Fibroblast of mammary gland (primary cell): ENCODE data around the gene PLD1.
A peak's percentile ranks its signal among the peaks of the same experiment; 100 is the strongest.
"Not testable (repeated sequence)": the region's sequence is repeated elsewhere in the genome, so short reads cannot be mapped to it uniquely, and the experiment has no call there.

Source experiments
- DNase-seq: peaks from one replicate; pipeline ENCODE4 v3.0.0-alpha.2; 2010; ENCODE audit warnings: low read depth
- H3K4me3 ChIP-seq: 2 replicates; pipeline ENCODE4 v1.5.1; 2011; ENCODE audit warnings: low read depth, mild to moderate bottlenecking, low read length, moderate library complexity; ENCODE audit not compliant: control insufficient read depth
- CTCF ChIP-seq: conservative IDR thresholded peaks from 2 replicates; pipeline ENCODE4 v1.5.1; 2011; ENCODE audit warnings: low read depth, low read length, inconsistent platforms; ENCODE audit not compliant: control insufficient read depth, insufficient read depth

Gene PLD1

GRCh38 chr3:171749124-171749523, 61.2 kb downstream of the PLD1 start:
- DNase-seq, result no peak
- TF ChIP-seq CTCF, result no peak
- no peak overlapping the region for H3K4me3 ChIP-seq

DNA sequence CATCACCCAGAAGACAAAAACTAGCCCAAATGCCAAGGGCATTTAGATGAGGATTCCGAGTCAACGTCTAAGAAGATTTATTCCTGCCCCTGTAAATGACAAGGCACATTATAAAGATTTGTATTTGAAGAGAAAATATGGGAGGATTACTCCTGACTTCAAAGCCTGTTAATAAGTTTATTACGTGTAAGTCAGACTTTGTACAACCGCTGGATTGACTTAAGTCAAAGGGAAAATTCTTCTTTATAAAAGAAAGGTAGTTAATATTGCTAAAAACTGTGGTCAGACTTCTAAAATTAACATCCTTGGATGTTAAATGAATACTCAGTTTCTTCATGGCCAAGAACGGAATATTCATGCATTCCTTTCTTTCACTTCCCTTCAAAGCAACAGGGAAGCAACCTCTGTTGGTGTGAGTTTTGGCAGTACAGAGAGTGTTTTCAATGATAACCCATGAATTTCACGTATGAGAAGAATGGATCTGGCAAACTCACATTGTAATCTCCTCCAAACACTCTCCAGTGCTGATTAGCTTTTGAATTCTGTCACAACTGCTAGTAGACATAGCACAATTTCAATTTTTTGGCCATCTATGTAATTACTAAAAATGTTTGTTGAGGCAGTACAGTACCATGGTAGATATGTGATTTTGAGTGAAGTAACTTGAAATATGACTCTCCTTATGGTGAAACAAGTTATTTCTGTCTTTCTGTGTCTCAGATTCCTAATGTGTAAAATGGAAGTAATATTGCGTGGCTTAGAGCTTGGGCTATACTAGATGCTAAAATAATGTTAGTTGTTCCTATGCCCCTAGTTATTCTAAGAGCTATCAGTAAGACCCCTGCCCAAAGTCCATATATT, 62.0 kb downstream of the PLD1 start:
- no peak for TF ChIP-seq CTCF
- H3K4me3 ChIP-seq, result no peak overlapping the region
- no peak for DNase-seq

- peak; percentile 30 for DNase-seq
- no peak overlapping the region for H3K4me3 ChIP-seq
- no peak for TF ChIP-seq CTCF
These were observed 62.9 kb downstream of the PLD1 start for GRCh38 chr3:171747223-171747920.

- not testable (repeated sequence) for DNase-seq
These were observed 63.7 kb downstream of the PLD1 start for GRCh38 chr3:171746320-171747222.

GRCh38 chr3:171745577-171746319, 64.5 kb downstream of the PLD1 start:
- no peak for DNase-seq
- H3K4me3 ChIP-seq, result no peak overlapping the region
- no peak for TF ChIP-seq CTCF

More at GRCh38 chr3:171746320-171747222, 63.7 kb downstream of the PLD1 start:
- not testable (repeated sequence) for H3K4me3 ChIP-seq

GRCh38 chr3:171744158-171744741, 66.0 kb downstream of the PLD1 start:
- no peak for TF ChIP-seq CTCF
- no peak for DNase-seq
- H3K4me3 ChIP-seq, result no peak overlapping the region
